ENCODE results near the gene TAS1R2. TPM values are rescaled to one million over a fixed set of nuclear protein-coding genes. Genes with fewer than 3 reads are reported as not detected.

The TAS1R2 gene
- total RNA-seq, 1 donor from 2014 or later: not detected

GRCh38 chr1:18880585-18880984 lies 21.1 kb upstream of the TAS1R2 start:
- Histone ChIP-seq H3K9me3 (no peaks in the 10 kb centered on the region), H3K36me3 (peaks cover 10% of the 10 kb centered on the region), H3K4me3 (no peak overlapping the region), H3K4me1 (no peaks in the 10 kb centered on the region), H3K27ac (no peak overlapping the region), H3K27me3 (ENCODE audit: low read depth) (no peaks in the 10 kb centered on the region)
- DNase-seq (no peak), ATAC-seq (no peak)
- intact Hi-C loops (cut with DNase I): no loop called here
- no peak for TF ChIP-seq CTCF (IDR thresholded peaks at IDR 0.05)

DNA sequence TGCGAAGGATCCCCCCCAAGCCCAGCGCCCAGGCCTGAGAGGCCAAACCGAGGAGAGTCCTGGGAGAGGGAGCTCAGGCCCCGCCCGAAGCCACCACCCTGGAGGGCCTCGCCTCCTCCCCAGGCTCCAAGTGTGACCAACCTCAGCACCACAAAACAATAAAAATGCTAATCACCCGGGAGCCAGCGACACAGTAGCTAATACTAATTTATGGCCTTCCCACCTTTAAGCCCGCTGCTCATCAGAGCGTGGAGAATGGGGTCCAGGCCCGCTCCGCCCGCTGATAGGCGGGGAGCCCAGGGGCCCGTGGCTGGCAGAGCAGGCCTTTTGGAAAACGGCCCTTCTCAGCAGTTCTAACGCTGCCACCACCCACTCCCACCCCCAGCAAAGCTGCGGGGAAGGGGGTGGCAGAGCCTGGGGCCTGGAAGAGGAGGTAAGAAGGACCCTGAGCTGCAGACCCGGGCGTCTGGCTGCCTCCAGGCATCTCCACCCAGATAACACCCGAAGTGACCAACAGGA lies 20.4 kb upstream of the TAS1R2 start:
- Histone ChIP-seq H3K9me3 (no peaks in the 10 kb centered on the region), H3K4me3 (no peak overlapping the region), H3K4me1 (no peaks in the 10 kb centered on the region), H3K27ac (no peak overlapping the region), H3K36me3 (peaks cover 10% of the 10 kb centered on the region), H3K27me3 (ENCODE audit: low read depth) (no peaks in the 10 kb centered on the region)
- DNase-seq (no peak), ATAC-seq (no peak)
- TF ChIP-seq CTCF (IDR thresholded peaks at IDR 0.05): no peak
- intact Hi-C loops (cut with DNase I): no loop called here

DNA sequence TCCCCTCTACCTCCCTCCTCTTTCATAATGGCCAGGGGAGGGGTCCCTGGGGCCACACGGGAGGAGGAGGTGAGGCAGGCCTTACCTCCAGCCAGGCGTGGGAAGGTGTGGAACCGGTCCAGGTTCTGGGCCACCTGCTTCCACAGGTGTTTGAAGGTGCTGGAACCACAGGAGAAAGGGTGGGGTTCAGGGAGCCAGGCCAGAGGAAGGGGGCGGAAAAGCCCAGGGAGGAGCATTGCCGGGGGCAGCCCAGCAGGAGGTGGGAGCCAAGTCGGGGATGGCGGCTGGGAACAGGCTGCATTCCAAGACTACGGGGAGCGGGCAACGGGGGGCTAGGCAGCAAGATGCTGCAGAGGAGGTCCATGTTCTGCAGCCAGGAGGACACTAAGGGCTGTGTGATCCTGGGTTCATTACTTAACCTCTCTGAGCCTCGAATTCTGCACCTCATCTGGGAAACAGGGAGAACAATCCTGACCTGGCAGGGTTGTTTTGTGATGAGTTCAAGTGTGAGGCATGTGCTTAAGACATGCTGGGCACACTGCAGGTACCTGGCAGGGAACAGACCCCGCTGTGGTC lies 19.8 kb upstream of the TAS1R2 start:
- no peak for DNase-seq
- intact Hi-C loops (cut with DNase I): no loop called here
- Histone ChIP-seq H3K27ac (no peak overlapping the region), H3K9me3 (no peaks in the 10 kb centered on the region), H3K4me1 (no peaks in the 10 kb centered on the region), H3K36me3 (peaks cover 10% of the 10 kb centered on the region), H3K27me3 (ENCODE audit: low read depth) (no peaks in the 10 kb centered on the region), H3K4me3 (no peak overlapping the region)
- no peak for TF ChIP-seq CTCF (IDR thresholded peaks at IDR 0.05)
- no peak for ATAC-seq

DNA sequence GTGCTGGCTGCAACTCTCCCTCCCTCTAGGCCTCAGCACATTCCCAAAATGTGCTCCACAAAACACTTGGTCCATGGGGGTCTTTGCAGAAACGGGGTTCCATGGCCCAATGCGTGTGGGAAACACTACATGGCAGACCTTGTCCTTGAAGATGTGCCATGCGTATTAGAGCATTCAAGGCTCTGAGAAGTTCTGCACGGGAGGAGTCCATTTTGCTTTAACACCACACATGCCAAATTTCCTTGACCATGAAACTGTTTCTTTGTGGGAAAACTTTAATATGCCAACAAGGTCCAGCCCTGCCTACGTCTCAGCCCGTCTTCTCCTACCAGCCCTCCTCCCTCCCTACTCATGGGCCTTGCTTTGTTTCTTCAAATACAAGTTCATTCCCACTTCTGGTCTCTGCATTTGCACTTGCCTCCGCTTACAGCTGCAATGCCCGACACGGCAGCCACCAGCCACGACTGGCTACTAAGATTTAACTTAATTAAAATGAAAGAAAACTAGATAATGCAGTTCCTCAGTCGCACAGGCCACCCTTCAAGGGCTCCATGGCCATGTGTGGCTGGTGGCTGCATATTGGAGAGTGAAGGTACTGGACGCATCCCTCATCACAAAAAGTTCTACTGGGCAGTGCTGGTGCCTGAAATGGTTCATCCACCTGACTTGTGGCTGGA lies 19.2 kb upstream of the TAS1R2 start:
- ATAC-seq (no peak), DNase-seq (no peak)
- no peak for TF ChIP-seq CTCF (IDR thresholded peaks at IDR 0.05)
- no peaks in the 10 kb centered on the region for H3K27me3 ChIP-seq (ENCODE audit: low read depth)
- intact Hi-C loops (cut with DNase I): no loop called here
- H3K36me3 ChIP-seq: peaks cover 10% of the 10 kb centered on the region
- no peaks in the 10 kb centered on the region for H3K9me3 ChIP-seq
- no peak overlapping the region for H3K27ac ChIP-seq
- H3K4me3 ChIP-seq: no peak overlapping the region
- H3K4me1 ChIP-seq: no peaks in the 10 kb centered on the region

GRCh38 chr1:18877282-18877681 lies 17.8 kb upstream of the TAS1R2 start:
- Histone ChIP-seq H3K4me1 (no peaks in the 10 kb centered on the region), H3K27ac (no peak overlapping the region), H3K36me3 (no peaks in the 10 kb centered on the region), H3K9me3 (no peaks in the 10 kb centered on the region), H3K27me3 (ENCODE audit: low read depth) (no peaks in the 10 kb centered on the region), H3K4me3 (no peak overlapping the region)
- ATAC-seq: no peak
- intact Hi-C loops (cut with DNase I): no loop called here
- no peak for DNase-seq
- no peak for TF ChIP-seq CTCF (IDR thresholded peaks at IDR 0.05)

Measured in lower lobe of right lung (tissue), 2 donors.